Amniotic stem cell (primary cell): ENCODE data around the gene KCNK5.

ENCODE experiments used
- DNase-seq: peaks from one replicate; lab custom pipeline; 2025; lab: John Stamatoyannopoulos, UW

Gene KCNK5

GRCh38 chr6:39228992-39229767 lies at the start of gene KCNK5:
TSS of gene KCNK5 (minus strand) at chr6:39229475. CDS start at chr6:39229111, 364 bp downstream.
- DNase-seq: no peak

GRCh38 chr6:39276379-39276995 lies 47.2 kb upstream of the KCNK5 start:
- no peak for DNase-seq

GRCh38 chr6:39274903-39275302 lies 45.6 kb upstream of the KCNK5 start:
- no peak for DNase-seq

- DNase-seq: no peak
These were observed 45.2 kb upstream of the KCNK5 start for GRCh38 chr6:39274471-39274870.

GRCh38 chr6:39273406-39273821 lies 44.1 kb upstream of the KCNK5 start:
- no peak for DNase-seq

GRCh38 chr6:39269961-39270360 lies 40.7 kb upstream of the KCNK5 start:
- no peak for DNase-seq

GRCh38 chr6:39268721-39269120 lies 39.4 kb upstream of the KCNK5 start:
- DNase-seq: no peak

- no peak for DNase-seq
These were observed 38.9 kb upstream of the KCNK5 start for GRCh38 chr6:39268171-39268570.

GRCh38 chr6:39266782-39267355 lies 37.6 kb upstream of the KCNK5 start:
- DNase-seq: no peak

- DNase-seq: no peak
These were observed 37.1 kb upstream of the KCNK5 start for GRCh38 chr6:39266375-39266774.

- DNase-seq: no peak
These were observed 34.2 kb upstream of the KCNK5 start for GRCh38 chr6:39263303-39264037.

- DNase-seq: no peak
These were observed 32.5 kb upstream of the KCNK5 start for GRCh38 chr6:39261751-39262150.

GRCh38 chr6:39260953-39261352 lies 31.7 kb upstream of the KCNK5 start:
- DNase-seq: no peak

- DNase-seq: no peak
These were observed 31.2 kb upstream of the KCNK5 start for GRCh38 chr6:39260456-39260855.

GRCh38 chr6:39256294-39256940 lies 27.1 kb upstream of the KCNK5 start:
- DNase-seq: no peak

- no peak for DNase-seq
These were observed 25.8 kb upstream of the KCNK5 start for GRCh38 chr6:39254999-39255535.

- DNase-seq: no peak
These were observed 22.1 kb upstream of the KCNK5 start for GRCh38 chr6:39251406-39251805.

- no peak for DNase-seq
These were observed 21.2 kb upstream of the KCNK5 start for GRCh38 chr6:39250507-39250906.

GRCh38 chr6:39249278-39249677 lies 20.0 kb upstream of the KCNK5 start:
- DNase-seq: no peak

- no peak for DNase-seq
These were observed 18.5 kb upstream of the KCNK5 start for GRCh38 chr6:39247667-39248194.

- DNase-seq: no peak
These were observed 14.5 kb upstream of the KCNK5 start for GRCh38 chr6:39243809-39244208.
